HG03196 (cell line): ENCODE data around the gene SLFN11.
"Not testable (repeated sequence)": the region's sequence is repeated elsewhere in the genome, so short reads cannot be mapped to it uniquely, and the experiment has no call there.

Experiments used
- ATAC-seq: cut with Tn5 transposase; IDR thresholded peaks from one replicate; pipeline ENCODE4 v1.9.1; 2021; ENCODE audit not compliant: unreplicated experiment

The SLFN11 gene, protein sequence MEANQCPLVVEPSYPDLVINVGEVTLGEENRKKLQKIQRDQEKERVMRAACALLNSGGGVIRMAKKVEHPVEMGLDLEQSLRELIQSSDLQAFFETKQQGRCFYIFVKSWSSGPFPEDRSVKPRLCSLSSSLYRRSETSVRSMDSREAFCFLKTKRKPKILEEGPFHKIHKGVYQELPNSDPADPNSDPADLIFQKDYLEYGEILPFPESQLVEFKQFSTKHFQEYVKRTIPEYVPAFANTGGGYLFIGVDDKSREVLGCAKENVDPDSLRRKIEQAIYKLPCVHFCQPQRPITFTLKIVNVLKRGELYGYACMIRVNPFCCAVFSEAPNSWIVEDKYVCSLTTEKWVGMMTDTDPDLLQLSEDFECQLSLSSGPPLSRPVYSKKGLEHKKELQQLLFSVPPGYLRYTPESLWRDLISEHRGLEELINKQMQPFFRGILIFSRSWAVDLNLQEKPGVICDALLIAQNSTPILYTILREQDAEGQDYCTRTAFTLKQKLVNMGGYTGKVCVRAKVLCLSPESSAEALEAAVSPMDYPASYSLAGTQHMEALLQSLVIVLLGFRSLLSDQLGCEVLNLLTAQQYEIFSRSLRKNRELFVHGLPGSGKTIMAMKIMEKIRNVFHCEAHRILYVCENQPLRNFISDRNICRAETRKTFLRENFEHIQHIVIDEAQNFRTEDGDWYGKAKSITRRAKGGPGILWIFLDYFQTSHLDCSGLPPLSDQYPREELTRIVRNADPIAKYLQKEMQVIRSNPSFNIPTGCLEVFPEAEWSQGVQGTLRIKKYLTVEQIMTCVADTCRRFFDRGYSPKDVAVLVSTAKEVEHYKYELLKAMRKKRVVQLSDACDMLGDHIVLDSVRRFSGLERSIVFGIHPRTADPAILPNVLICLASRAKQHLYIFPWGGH

DNA sequence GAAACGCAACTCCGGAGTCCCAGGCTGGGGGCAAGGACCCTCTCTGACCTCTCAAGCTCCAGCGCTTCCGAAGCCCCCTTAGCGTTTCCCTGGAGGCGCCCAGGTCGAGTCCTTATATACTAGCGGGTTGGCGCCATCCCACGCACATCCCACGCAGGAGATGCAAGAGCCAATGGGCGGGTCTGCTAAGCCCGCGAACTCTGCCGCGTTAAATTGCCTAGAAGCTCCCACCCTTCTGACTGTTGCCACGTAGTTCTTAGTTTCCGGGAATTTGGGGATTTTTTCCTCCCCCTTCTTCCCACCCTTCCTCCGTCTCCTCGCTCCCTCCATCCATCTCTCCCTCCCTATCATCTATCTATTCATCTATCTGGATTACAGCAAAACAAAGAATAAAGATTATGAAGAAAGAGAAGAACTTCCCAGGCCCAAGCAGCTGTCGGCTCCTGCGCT is at the start of gene SLFN11:
SLFN11 (minus strand) TSS at position 88 of the 450 bp plus-strand sequence. CDS start 9,814 bp downstream, outside the sequence.
- peak; percentile 52 for ATAC-seq

DNA sequence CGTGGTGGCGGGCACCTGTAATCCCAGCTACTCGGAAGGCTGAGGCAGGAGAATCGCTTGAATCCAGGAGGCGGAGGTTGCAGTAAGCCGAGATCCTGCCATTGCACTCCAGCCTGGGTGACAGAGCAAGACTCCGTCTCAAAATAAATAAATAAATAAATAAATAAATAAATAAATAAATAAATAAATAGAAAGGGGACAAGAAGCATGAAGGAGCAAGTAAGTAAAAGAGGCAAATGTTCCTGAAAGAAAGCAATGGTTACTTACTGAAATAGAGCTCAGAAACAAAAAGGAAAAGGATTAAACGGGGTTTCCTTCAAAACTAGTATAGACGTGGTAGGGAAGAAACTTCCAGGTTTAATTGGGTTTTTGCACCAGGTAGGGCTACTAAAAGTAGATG is 47.6 kb upstream of the SLFN11 start:
- ATAC-seq = not testable (repeated sequence)

DNA sequence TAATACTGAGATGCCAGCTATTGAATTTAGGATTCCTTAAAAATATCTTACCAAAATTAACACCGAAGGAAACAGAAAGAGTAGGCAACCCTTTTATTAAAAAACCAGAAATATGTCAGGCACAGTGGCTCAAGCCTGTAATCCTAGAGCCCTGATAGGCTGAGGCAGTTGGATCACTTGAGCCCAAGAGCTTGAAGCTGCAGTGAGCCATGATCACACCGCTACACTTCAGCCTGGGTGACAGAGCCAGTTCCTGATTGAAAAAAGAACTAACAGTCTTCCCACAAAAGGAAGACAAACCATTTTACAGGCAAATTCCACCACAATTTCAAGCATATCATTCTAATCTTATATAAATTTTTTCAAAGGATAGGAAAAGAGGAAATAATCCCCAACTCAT is 43.2 kb upstream of the SLFN11 start:
- no peak for ATAC-seq

DNA sequence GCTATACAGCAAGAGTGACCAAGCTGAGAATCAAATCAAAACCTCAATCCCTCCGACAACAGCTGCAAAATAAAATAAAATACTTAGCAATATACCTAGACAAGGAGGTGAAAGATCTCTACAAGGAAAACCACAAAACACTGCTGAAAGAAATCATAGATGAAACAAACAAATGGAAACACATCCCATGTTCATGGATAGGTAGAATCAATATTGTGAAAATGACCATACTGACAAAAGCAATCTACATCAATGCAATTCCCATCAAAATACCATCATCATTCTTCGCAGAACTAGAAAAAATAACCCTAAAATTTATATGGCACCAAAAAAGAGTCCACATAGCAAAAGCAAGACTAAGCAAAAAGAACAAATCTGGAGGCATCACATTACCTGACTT is 41.3 kb upstream of the SLFN11 start:
- not testable (repeated sequence) for ATAC-seq

DNA sequence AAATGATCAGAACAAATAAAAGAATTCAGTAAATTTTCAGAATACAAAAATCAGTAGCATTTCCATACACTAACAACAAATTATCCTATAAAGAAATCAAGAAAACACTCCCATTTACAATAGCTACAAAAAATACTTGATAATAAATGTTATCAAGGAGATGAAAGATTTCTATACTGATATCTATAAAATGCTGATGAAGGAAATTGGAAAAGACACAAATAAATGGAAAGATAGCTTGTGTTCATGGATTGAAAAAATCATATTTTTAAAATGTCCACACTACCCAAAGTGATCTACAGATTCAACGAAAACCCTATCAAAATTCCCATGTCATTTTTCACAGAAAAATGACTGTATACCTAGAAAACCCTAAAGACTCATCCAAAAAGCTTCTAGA is 40.8 kb upstream of the SLFN11 start:
- ATAC-seq = no peak

DNA sequence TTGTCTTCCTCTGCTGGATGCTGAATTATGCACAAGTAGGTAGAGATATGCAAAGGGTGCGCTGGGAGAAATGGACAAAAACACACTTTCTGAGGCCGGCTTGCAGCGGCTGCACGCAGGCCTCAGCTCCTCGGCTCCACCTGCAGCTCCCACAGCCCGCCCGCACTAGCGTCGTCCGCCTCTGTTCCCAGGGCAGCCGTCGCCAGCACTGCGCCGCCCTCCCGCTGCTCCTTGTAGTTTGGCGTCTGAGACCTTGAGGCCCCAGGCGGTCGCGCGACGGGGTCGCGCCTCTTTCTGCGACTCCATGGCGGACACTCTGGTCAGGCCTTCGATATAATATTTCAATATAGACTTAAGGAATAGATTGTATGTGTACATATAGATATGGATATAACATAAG is 34.1 kb upstream of the SLFN11 start:
- ATAC-seq = no peak

DNA sequence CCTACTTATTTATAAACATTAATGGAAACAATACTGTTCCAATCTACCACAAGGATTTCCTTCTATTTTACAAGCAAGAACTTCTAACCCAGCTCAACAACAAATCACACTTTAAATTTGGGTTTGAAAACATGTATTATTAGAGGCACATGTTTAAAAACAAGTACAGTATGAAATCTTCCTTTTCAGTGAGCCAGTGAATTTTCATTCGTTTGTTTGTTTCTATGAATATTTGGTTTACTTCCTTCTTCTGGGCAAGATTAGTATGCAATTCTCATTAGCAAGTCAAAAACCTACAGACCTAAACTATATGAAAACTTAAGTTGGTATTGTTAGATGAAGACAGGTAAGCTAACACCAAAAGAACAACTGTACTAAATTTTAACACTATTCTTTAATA is 33.1 kb upstream of the SLFN11 start:
- ATAC-seq = no peak

DNA sequence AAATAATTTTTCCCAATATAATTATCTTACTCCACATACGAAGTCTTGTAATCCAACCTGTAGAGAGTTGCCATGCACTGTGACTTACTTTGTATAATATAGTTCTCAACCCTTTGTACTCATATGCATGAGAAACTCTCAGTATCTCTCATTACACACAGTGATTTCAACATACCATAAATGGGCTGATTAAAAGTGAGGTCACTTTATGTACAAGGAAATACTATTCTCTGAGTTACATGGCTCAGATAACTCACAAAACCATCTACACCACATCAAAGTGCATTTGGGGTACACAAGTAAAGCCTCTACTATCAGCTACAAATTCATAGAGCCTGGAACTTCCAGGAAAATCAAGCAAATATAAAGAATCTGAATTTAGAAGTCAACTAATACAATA is 30.9 kb upstream of the SLFN11 start:
- ATAC-seq = no peak

DNA sequence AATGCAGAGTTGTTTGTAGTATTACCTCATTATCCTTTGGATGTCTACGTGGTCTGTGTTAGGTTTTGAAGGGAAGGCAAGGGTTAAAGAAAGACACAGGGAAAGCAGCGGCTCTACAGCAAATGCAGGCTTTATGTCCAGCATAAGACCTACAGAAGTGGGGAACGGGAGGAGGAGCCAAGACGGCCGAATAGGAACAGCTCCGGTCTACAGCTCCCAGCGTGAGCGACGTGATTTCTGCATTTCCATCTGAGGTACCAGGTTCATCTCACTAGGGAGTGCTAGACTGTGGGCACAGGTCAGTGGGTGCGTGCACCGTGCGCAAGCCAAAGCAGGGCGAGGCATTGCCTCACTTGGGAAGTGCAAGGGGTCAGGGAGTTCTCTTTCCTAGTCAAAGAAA is 20.4 kb upstream of the SLFN11 start:
- ATAC-seq = not testable (repeated sequence)

DNA sequence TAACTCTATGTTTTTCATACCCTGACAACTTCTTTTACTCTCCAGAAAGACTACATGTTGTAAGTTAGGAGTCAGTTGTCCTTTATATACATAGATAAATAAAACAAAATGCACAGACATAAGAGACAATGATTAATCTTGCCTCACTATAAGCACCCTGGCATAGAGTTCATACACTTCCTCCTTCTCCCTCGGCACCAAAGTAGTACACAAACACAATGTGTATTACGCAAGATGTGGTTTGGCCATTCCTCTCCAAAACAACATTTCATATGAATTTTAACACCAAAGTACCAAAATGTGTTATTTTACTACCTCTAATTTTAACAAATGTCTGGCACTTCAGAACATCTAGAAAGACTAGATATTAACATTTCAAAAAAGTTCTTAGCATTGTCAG is 17.2 kb upstream of the SLFN11 start:
- ATAC-seq = no peak

DNA sequence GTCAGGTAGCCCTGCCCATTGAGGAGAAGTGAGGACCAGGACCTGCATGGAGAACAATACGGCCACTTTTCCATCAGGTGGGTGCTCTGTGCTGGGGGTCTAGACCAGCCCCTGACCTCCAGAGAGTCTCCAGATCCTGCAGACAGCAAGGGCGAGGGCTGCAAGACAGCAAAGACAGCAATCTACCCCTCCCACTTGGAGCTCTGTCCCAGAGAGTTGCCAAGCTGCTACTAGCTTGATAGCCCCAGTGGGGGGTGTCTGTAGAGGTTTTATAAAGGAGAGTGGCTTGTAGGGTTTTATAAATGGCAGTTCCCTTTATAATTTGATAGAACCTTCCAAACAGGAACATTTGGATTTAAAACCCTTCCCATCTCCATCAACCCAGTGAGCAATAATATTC is 16.7 kb upstream of the SLFN11 start:
- ATAC-seq = no peak

DNA sequence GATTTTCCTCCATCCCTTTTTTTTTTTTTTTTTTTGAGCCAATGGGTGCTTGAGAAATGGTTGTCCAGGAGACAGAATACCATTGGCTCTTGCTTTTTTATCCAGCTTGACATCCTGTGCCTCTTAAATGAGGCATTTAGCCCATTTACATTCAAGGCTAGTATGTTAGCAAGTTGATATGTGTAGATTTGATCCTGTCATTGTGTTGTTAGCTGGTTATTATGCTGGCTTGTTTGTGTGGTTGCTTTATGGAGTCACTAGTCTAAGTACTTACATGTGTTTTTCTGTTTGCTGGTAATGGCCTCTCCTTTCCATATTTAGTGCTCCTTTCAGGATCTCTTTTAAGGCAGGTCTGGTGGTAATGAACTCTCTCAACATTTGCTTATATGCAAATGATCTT is 14.1 kb upstream of the SLFN11 start:
- ATAC-seq = no peak

DNA sequence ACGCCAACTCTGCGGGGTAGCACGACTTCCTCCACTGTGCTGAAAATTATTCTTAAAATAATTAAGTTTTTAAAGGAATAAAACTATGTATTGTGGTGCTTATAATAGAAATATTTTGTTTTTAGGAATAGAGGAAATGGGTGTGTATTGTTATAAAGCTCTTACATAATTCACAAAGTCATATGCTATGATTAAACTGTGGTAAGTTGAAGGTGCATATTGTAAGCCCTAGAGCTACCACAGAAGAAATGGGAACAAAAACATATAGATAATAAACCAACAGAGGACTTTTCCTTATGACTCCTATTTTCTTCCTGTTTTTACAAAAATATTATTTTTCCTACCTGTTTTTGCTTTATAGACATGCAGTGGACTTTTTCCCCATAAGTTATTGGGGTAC is 4.3 kb upstream of the SLFN11 start:
- ATAC-seq = no peak

DNA sequence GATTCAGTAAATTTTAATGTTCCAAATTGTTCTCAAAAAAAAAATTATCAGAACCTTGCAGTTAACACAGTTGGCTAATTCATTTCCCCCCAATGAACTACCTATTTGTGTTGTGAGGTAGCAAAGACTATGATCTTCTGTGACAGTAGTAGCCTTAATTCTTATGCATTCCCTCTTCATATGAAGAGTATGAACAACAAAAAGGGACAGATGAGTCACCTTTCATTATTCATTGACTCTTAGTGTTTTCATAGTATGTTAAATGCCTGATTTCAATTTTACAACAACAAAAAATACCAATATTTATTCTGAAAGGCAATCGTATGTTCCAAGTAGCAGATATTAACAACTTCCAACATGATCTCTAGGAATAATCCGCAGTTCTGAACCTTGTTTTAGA is 3.6 kb upstream of the SLFN11 start:
- ATAC-seq = no peak

DNA sequence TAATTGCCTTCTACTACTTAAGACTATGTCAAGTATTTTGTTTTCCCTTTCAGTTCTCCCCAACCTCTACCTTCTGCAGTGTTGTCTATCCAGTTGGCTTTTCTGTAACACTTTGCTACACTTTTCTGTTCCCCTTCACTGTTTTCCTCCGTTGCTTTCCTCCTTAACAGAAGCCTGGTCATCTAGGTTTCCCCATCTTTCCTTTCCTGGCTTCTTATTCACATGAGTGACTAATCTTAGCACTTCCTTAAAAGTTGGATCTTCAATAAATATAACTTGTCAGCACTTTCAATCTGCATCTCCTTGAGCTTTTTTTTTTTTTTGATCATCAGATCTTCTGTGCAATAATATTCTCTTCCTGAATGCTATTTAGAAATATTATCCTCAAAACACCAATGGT is 2.8 kb upstream of the SLFN11 start:
- no peak for ATAC-seq

DNA sequence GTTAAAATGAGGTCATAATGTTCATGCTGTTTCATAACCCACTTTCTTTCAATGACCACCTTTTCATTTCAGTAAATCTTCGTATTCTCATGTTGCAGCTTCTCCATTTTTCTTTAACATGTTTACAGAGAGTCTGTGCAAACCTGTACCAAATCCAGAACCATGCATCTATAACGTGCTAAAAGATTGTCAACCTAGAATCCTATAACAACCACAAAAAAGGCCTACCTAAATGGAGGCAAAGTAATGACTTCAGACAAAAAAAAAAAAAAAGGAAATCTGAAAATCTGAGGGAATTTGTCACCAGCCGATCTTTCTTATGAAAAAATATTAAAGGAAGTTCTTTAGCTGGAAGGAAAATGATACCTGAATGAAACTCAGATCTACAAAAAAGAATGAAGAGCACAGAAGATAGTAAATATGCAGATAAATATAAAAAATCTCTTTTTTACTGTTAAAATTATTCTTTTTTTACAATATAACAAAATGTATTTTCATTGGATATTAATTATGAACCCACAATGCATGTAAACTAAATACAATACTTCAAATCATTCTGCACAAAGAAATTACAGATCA is 1.4 kb upstream of the SLFN11 start:
- ATAC-seq = no peak

DNA sequence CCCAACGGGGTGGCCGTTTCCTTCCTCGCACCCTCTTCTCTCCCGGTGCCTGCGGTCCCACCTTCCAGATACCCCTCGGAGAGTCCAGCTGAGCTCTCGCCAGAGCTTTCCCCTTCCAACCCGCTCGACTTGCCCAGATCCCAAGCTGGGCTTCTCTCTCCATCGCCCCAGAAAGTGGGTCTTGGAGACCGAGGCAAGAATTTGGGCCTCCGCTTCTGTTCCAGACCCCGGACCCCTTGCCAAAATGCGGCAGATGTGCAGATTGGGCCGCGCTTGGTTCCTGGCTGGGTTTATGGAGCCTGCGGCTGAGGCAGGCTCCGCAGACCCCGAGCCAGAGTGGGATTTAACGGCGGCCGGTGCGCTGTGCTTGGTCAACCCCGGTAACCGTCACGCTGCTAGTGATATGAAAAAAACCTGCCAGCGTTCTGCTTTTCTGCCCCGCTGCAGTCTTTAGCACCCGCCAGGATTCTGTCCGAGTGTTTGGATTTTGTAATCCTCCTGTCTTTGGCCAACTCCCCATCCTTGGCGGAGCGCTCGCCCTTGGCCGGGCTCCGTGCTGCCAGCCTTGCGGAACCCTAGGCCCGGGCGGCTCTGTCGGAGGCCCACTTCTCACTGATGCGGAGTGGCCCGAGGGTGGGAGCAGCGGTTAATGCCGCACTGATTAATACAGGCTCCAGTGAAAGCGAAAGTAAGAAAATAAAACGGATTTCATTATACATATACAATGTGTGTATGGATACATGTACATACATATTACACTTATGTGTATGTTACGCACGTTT is 754 bp upstream of the SLFN11 start:
- ATAC-seq = peak; percentile 49

DNA sequence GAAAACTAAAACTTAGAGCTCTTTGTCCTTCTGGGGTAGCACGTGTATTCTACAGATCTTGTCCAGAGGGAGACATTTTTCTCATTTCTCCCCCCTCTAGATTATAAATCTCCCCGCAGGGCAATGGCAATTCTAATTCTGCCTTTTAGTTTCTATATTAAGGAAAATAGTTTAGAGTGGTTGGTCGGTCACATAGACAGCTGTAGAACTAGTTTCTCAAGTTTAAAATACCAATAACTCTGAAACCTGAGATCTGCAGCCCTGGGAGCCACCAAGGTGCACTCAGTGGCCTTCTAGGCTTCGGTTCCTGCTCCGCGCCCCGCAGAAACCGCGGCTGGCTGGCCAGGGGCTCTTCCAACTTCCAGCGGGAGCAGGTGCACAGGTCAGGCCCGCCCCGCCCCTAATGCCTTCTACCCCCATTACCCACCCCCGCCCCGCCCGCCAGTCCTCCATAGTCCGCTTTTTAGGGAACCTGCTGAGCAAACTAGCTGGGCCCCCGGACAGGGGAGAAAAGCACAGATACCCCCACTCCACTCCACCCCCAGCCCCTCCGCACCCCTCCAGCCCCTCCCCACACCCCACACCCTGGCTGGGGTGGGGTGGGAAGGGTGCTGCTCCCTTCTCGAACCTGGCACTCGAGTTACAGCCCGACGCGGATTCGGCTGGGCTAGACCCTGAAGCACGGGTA is 431 bp downstream of the SLFN11 start:
- ATAC-seq = peak; percentile 7

DNA sequence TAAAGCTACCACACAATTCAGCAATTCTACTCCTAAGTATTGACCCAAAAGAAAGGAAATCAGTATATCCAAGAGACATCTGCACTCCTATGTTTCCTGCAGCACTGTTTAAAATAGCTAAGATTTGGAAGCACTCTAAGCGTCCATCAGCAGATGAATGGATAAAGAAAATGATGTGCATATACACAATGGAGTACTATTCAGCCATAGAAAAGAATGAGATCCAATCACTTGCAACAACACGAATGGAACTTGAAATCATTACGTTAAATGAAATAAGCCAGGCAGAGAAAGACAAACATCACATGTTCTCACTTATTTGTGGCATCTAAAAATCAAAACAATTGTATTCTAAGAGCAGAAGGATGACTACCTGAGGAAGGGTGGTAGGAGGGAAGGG is 1.5 kb downstream of the SLFN11 start:
- ATAC-seq = no peak

DNA sequence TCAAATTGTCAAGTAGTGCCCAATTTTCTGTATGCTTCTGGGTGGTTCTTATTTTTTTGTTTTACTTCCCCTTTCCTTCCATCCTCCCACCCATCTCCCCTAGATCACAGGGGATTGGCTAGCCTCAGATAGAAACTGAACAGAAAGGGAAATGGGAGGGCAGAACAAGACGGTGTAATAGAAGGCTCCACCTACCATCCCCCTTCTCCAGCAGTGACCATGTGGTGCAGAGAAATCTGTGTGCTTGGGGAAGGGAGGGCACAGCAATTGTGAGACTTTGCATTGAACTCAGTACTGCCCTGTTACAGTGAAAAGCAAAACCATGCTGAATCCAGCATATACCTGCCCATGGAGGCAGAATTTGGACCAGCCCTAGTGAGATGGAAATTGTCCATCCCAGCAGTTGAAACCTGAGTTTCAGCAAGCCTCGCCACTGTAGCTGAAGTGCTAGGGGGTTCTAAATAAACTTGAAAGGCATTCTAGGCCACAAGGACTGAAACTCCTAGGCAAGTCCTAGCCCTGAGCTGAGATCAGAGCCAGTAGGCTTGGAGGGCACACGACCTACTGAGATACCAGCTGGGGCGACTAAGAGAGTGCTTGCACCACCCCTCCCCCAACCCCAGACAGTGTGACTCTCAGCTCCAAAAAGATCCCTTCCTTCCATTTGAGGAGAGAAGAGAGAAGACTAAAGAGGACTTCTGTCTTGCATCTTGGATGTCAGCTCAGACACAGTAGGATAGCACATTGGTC is 5.2 kb downstream of the SLFN11 start:
- peak; percentile 93 for ATAC-seq
